Dermis microvascular lymphatic vessel endothelial cell (primary cell): ENCODE data around the gene INO80C. TPM values are rescaled to one million over a fixed set of nuclear protein-coding genes. Genes with fewer than 3 reads are reported as not detected.

Experiments used
- DNase-seq, 2 donors: peaks; one replicate each; pipeline versions ENCODE4 v3.0.0 to v3.0.0-alpha.2; 2010; ENCODE audit warnings: low read depth in 2 of 2
- total RNA-seq: library from RNA; depleted of rRNA; stranded (reverse); fragments of >200 nt; gene quantifications from 2 replicates; pipeline ENCODE4 v1.2.1, GENCODE V29; 2014

Gene INO80C
- 8.3 and 13.8 TPM in 2 replicates for total RNA-seq

- peak; percentile 88 to 95 for DNase-seq
These were observed at the start of gene INO80C for GRCh38 chr18:35497370-35498197. INO80C (minus strand) TSS chr18:35497960; CDS start chr18:35497874, 86 bp downstream.

GRCh38 chr18:35547008-35547605 is 49.3 kb upstream of the INO80C start:
- DNase-seq: no peak

DNA sequence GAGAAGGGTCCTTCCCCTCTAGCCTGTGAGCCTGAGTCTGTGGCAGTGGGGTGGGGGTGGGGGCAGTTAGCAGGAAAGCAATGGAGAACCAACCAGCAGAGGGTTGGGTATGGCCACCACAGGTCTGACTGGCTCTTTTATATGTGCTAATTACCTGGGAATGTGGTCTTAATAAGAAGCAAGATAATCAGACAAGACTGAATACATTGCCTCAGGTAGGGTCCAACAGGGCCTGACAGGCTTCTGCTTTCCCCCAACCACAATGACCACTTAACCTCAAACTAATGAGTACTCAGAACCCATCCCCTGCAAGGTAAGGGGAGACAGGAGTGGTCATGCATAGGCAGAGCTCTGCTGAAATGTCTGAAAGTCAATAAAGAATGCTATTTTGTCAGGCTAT is 44.6 kb upstream of the INO80C start:
- no peak for DNase-seq

DNA sequence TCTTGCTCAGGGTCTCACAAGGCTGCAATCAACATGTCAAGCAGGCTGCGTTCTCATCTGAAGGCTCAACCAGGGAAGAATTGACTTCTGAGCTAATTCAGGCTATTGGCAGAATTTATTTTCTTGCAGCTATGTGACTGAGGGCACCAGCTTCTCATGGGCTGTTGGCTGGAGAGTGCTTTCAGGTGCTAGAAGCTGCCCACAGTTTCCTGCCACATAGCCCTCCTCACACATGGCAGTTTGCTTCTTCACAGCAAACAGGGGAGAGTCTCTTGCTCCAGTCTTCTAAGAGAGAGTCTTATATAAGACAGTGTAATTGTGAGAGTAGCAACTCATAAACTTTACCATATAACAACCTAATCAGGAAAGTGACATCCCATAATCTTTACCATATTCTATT is 37.5 kb upstream of the INO80C start:
- DNase-seq: no peak

DNA sequence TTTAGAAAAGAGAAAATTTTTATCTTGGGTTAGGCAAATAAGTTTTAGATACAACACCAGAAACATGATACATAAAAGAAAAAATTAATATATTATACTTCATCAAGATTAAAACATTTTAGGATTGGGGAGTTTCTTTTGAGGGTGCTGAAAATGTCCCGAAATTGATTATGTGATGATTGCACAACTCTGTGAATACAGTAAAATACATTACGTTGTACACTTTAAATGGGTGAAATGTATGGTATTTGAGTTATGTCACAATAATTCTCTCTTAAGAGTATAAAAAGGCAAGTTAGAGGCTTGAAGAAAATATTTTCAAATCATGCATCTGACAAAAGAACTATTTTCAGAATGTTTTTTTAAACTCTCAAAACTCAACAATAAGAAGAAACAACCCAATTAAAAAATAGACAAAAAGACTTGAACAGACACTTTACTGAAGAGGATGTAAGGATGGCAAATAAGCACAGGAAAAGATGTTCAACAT is 36.2 kb upstream of the INO80C start:
- no peak for DNase-seq

GRCh38 chr18:35528749-35529274 is 31.1 kb upstream of the INO80C start:
- DNase-seq: no peak

DNA sequence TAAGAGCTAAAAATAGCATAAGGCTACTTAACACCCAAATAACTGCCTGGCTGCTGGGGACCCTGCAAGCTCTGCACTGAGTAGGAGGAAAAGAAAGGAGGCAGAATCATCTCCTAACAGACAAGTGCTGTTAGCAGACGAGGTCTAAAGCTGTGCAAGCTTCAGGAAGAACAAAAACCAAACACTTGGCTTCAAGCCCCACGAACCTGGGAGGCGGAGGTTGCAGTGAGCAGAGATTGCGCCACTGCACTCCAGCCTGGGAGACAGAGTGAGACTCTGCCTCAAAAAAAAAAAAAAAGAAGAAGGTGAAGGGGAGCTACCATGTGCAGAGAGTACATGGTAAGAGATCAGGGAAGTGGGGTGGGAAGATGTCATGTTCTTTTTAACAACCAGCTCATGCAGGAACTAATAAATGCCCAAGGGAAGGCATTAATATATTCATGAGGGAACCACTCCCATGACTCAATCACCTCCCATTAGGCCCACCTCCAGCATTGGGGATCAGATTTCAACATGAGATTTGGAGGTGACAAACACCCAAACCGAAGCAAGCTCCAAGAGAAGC is 28.8 kb upstream of the INO80C start:
- no peak for DNase-seq

- DNase-seq: peak in 1 of 2 donors; percentile 26
These were observed 28.2 kb upstream of the INO80C start for GRCh38 chr18:35525795-35526494.

- no peak for DNase-seq
These were observed 26.5 kb upstream of the INO80C start for GRCh38 chr18:35524226-35524625.

GRCh38 chr18:35522130-35522959 is 24.6 kb upstream of the INO80C start:
- peak in 1 of 2 donors; percentile 25 for DNase-seq

DNA sequence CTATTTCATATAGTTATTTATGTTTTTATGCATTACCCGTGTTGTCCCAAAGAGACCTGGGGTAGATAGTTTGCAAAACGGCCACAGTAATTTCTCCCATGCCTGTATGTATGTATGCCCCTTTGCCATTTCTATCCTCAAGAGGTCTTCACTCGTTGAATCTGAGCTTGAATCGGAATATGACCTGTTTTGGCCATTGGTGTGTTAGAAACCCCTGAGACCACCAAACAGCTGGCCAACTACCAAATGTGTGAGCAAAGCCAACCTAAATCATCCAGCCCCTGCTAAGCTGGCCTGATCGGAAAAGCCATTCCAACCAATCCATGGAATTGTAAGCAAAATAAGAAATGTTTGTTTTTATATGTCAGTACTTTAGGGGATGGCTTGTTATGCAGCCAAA is 23.4 kb upstream of the INO80C start:
- no peak for DNase-seq

DNA sequence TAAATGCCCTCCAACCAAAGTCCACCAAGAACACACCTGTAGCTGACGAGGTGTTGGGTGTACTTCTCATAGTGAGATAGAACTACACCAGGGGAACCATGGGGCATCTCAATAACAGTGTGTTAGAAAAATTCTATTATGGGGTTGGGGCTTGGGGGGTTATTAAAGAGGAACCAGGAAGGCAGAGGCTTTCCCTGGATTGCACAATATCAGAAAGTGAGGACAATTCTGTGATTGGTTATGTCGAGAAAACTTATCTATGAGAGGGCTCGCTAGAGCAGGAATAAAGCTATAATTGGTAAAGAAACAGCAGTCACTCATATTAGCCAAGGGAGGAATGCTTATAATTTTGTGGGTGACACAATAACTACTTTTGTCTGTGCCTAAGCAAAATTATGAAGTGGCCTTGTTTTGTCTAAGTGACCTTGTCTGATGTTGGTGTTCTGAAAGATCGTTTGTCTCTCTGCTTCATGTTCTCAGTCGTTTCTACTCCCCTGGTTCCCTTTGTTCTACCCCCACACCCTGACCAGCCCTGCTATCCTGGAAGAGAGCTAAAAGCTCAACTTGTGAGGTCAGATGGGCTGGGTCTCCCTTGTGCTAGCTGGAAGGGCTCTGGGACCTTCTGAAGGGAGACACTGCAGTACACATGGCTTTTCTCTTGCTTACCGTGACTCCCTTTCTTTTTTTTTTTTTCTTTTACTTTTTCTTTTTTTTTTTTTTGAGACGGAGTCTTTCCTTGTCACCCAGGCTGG is 21.6 kb upstream of the INO80C start:
- no peak for DNase-seq

GRCh38 chr18:35517715-35518114 is 20.0 kb upstream of the INO80C start:
- no peak for DNase-seq

DNA sequence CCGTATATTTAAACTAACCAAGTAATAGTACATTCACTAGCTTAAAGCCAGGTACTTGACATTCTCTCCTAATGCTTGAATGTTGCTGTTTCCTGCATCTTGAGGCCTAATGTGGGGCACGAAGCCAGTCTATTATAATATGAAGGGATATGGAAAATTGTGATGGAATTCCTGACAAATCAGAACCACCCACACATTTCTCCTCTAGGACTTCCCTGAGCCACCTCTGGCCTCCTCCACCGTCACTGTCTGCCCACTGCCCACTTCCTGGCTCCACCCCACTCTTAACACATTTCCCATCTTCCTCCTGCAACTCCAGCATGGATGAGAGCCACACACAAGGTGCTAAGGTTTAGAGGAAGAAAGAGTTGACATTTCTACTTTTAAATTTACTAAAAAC is 19.0 kb upstream of the INO80C start:
- no peak for DNase-seq

DNA sequence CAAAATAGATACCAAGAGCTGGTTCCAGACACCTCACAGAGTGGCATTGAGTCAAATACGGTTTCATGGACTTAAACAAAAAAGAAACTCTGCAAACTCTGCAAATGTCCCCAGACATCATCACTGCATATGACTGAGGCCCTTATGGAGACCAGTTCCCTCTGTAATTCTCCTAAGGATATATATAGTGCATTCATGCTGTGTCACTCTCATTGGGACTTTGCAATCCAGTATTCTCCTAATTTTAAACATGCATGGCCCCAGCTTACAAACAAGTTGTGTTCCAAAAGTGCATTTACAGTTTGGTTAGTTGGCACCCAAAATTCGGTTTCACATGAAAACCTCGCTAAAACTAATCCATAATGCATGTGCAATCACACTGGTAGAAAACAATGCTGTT is 18.6 kb upstream of the INO80C start:
- no peak for DNase-seq

GRCh38 chr18:35515460-35516130 is 17.8 kb upstream of the INO80C start:
- DNase-seq: no peak

- no peak for DNase-seq
These were observed 17.1 kb upstream of the INO80C start for GRCh38 chr18:35514752-35515459.

DNA sequence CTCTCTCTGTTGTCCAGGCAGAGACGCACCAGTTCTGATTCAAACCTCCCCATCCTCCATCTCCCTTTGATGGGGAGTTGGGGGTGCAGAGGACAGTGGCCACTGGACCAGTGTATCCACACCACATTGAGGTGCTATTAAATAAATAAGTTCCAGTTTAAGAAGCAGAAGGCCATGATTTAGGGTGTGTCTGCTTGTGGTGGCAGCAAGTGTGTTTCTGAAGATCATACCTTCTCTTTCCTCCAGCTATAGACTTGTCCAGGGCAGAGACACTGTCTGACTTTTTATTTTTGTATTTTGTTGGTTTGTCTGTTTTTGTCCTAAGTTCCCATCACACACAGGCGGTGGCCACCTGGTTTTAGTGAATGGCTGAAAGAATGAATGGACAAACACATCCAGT is 16.5 kb upstream of the INO80C start:
- DNase-seq: no peak
